SU-DHL-6 (cell line): ENCODE results near the gene PPARG.

Source experiments
- EZH2phosphoT487 ChIP-seq: fragments of 200-600 bp; sonication (generic), shearing (Covaris generic); conservative IDR thresholded peaks from 2 replicates; pipeline ENCODE4 v1.6.1; 2018; ENCODE audit warnings: mild to moderate bottlenecking, antibody characterized with exemption, low read length, moderate library complexity, mixed read lengths
- TF ChIP-seq, protein P1 (sequence below): fragments of 200-600 bp; sonication (generic); IDR thresholded peaks from one replicate; pipeline ENCODE4 v1.5.1; 2017; ENCODE audit warnings: antibody characterized with exemption, mild to moderate bottlenecking, low read length, moderate library complexity; ENCODE audit not compliant: insufficient read depth, poor library complexity, severe bottlenecking

DNA sequence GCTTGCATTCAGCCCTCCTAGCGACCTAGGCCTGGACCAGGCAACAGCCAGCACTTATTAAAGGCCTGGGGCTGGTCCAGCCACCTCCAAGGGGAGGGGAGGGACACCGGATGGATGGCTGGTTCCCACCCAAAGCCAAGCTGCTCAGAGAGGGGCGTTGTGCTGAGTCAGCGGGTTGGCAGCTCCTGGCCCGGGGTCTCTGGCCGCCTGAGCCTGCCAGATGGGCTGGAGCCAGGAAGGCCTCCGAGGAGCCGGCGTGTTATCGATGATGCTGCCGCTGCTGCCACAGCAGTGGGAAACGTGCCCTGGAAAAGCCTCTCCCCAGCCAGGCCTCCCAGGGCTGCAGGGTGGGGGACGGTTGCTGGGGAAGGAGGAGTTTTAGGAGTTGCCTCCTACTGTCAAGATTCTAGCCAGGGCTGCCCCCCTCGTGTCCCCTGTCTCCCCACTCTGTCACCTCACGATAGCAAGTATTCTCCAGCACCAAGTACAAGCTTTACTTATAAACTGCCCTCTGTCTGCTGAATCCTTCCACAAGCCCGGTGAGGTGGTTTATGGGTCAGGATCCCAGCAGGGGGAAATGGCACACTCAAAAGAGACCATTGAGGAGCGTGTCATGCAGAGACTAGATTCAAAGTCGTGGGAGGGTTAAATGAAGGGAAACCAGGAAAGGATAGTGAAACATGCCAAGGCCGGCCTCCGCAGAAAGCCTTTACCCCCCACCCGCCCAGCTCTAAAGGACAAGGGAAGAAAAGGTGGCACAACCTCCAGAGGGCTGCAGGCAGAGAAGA, 152.3 kb downstream of the PPARG start:
- TF ChIP-seq, protein P1, sequence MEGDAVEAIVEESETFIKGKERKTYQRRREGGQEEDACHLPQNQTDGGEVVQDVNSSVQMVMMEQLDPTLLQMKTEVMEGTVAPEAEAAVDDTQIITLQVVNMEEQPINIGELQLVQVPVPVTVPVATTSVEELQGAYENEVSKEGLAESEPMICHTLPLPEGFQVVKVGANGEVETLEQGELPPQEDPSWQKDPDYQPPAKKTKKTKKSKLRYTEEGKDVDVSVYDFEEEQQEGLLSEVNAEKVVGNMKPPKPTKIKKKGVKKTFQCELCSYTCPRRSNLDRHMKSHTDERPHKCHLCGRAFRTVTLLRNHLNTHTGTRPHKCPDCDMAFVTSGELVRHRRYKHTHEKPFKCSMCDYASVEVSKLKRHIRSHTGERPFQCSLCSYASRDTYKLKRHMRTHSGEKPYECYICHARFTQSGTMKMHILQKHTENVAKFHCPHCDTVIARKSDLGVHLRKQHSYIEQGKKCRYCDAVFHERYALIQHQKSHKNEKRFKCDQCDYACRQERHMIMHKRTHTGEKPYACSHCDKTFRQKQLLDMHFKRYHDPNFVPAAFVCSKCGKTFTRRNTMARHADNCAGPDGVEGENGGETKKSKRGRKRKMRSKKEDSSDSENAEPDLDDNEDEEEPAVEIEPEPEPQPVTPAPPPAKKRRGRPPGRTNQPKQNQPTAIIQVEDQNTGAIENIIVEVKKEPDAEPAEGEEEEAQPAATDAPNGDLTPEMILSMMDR = no peak
- no peak for TF ChIP-seq EZH2phosphoT487
